NCI-H774 (cell line): ENCODE results near the gene TMEM269.

Experiments
- DNase-seq: peaks from one replicate; lab custom pipeline; 2025; lab: John Stamatoyannopoulos, UW

TMEM269 gene

GRCh38 chr1:42822800-42823392 is 38.1 kb downstream of the TMEM269 start:
- DNase-seq: peak; percentile 42

- DNase-seq: no peak
Measured at GRCh38 chr1:42824481-42825035, 39.8 kb downstream of the TMEM269 start.

- no peak for DNase-seq
Measured at GRCh38 chr1:42825036-42825851, 40.5 kb downstream of the TMEM269 start.

- no peak for DNase-seq
Measured at GRCh38 chr1:42830631-42831030, 45.8 kb downstream of the TMEM269 start.

GRCh38 chr1:42831273-42831672 is 46.5 kb downstream of the TMEM269 start:
- no peak for DNase-seq

GRCh38 chr1:42832641-42833240 is 48.0 kb downstream of the TMEM269 start:
- DNase-seq: no peak

- no peak for DNase-seq
Measured at GRCh38 chr1:42833981-42834380, 49.2 kb downstream of the TMEM269 start.

GRCh38 chr1:42834803-42835202 is 50.0 kb downstream of the TMEM269 start:
- DNase-seq: no peak

GRCh38 chr1:42835422-42835821 is 50.6 kb downstream of the TMEM269 start:
- DNase-seq: no peak

- DNase-seq: no peak
Measured at GRCh38 chr1:42837709-42838108, 52.9 kb downstream of the TMEM269 start.

- no peak for DNase-seq
Measured at GRCh38 chr1:42838482-42839190, 53.8 kb downstream of the TMEM269 start.

- DNase-seq: no peak
Measured at GRCh38 chr1:42841010-42841409, 56.2 kb downstream of the TMEM269 start.

GRCh38 chr1:42841440-42842147 is 56.8 kb downstream of the TMEM269 start:
- DNase-seq: no peak

GRCh38 chr1:42844592-42845140 is 59.9 kb downstream of the TMEM269 start:
- no peak for DNase-seq

GRCh38 chr1:42845193-42845592 is 60.4 kb downstream of the TMEM269 start:
- DNase-seq: no peak

- no peak for DNase-seq
Measured at GRCh38 chr1:42845866-42846256, 61.1 kb downstream of the TMEM269 start.

GRCh38 chr1:42846257-42847110 is 61.7 kb downstream of the TMEM269 start, which contains the start of gene ZNF691:
Gene ZNF691 (plus strand): TSS chr1:42846613. CDS start chr1:42849659, 3,046 bp downstream.
- DNase-seq: peak; percentile 99

GRCh38 chr1:42847111-42847595 is 62.4 kb downstream of the TMEM269 start:
- no peak for DNase-seq

GRCh38 chr1:42847721-42848460 is 63.1 kb downstream of the TMEM269 start:
- no peak for DNase-seq
